Stimulated activated memory B cell treated with anti-CD40 and anti-IgM and Interleukin-4, amounts not matched to agents 10 μg/mL and 1 μg/mL and 100 μg/mL, for 72 hours (primary cell): Measurements from ENCODE around the gene DDX50.
"Not testable (repeated sequence)": the region's sequence is repeated elsewhere in the genome, so short reads cannot be mapped to it uniquely, and the experiment has no call there.

ENCODE experiments used
- ATAC-seq: fragments of 150-1000 bp; cut with Tn5 transposase; 2 replicates; pipeline ENCODE4 v1.10.0; 2021
- H3K27ac Mint-ChIP-seq: one replicate; pipeline ENCODE4 v1.8.0; 2022; ENCODE audit warnings: mild to moderate bottlenecking, mixed read lengths
- H3K27me3 Mint-ChIP-seq: one replicate; pipeline ENCODE4 v1.8.0; 2022; ENCODE audit warnings: mixed read lengths
- H3K36me3 Mint-ChIP-seq: one replicate; pipeline ENCODE4 v1.8.0; 2022; ENCODE audit warnings: mixed read lengths
- H3K4me1 Mint-ChIP-seq: one replicate; pipeline ENCODE4 v1.8.0; 2022; ENCODE audit warnings: mixed read lengths
- H3K4me3 Mint-ChIP-seq: one replicate; pipeline ENCODE4 v1.8.0; 2022; ENCODE audit warnings: mild to moderate bottlenecking, moderate library complexity, mixed read lengths
- H3K9me3 Mint-ChIP-seq: one replicate; pipeline ENCODE4 v1.8.0; 2022; ENCODE audit warnings: mixed read lengths

DDX50 gene

DNA sequence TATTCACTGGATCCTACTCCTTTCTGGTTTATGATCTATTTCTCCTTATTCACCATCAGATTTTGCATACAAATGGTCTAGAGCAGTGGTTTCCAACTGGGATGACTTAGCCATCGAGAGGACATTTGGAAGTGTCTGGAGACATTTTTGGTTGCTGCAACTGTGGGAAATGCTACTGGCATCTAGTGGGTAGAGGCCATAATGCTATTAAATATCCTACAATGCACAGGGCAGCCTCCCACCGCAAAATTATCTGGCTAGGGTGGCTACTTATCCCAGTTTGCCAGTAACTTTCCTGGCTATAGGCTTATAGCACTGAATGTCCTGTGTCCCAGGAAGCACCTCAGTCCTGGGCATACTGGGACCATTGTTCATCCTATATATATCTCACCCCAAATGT, 21.5 kb upstream of the DDX50 start:
- no peak overlapping the region for H3K4me3 Mint-ChIP-seq
- H3K9me3 Mint-ChIP-seq: no peaks in the 10 kb centered on the region
- H3K36me3 Mint-ChIP-seq: no peaks in the 10 kb centered on the region
- H3K27ac Mint-ChIP-seq: no peak overlapping the region
- ATAC-seq: no peak
- H3K4me1 Mint-ChIP-seq: no peaks in the 10 kb centered on the region
- no peaks in the 10 kb centered on the region for H3K27me3 Mint-ChIP-seq

DNA sequence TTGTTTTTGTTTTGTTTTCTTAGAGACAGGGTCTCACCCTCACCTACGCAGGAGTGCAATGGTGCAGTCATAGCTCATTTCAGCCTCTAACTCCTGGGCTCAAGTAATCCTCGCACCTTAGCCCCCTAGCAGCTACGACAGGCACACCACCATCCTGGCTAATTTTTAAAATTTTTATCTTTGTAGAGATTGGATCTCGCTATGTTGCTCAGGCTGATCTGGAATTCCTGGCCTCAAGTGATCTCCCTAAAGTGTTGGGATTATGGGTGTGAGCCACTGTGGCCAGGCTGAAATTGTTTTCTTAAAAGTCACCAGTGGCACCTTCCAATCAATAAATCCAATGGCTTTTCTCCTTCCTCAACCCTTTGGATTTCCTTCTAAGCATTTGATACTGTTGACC, 20.9 kb upstream of the DDX50 start:
- Mint-ChIP-seq H3K9me3 (no peaks in the 10 kb centered on the region), H3K4me3 (no peak overlapping the region), H3K4me1 (no peaks in the 10 kb centered on the region), H3K27me3 (no peaks in the 10 kb centered on the region), H3K36me3 (no peaks in the 10 kb centered on the region), H3K27ac (no peak overlapping the region)
- ATAC-seq: no peak

DNA sequence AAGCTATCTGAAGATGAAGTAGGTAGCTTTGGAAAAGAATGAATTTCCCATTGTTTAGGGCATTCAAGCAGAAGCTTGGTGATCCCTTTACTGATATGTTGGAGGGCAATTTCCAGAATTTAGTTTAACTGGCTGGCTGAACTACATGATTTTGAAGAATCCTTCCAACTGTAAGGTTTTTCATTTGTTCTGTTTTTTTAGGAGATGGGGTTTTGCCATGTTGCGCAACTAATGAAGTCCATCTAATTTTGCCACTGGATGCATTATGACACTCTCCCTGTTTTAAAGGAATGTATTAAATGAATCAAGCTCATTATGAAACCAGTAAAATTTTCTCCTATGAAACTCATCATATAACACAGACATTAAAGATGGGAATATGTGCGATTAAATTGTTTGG, 6.1 kb upstream of the DDX50 start:
- H3K4me3 Mint-ChIP-seq: no peak overlapping the region
- no peak for ATAC-seq
- no peaks in the 10 kb centered on the region for H3K9me3 Mint-ChIP-seq
- peaks cover 8% of the 10 kb centered on the region for H3K27me3 Mint-ChIP-seq
- H3K36me3 Mint-ChIP-seq: no peaks in the 10 kb centered on the region
- H3K4me1 Mint-ChIP-seq: no peaks in the 10 kb centered on the region
- H3K27ac Mint-ChIP-seq: no peak overlapping the region

DNA sequence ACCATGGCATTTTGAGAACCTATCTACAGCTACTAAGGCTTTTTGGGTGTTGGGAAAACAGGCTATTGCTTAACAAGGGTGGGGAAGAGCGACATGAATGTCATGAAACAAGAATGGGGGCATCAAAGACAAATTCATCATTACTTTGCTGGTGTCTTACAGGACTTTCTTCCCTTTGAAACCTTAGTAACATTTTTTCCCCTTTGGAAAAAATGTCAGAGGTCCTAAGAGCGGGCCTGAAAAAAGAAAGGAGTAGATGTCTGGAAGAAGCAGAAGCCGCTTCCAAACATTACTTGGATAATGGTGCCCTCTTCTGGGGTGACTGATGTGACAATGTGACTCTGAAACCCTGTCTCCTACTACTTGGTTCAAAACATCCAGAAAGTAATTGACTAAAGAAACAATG, 3.8 kb upstream of the DDX50 start:
- H3K4me1 Mint-ChIP-seq: peaks cover 10% of the 10 kb centered on the region
- no peak overlapping the region for H3K4me3 Mint-ChIP-seq
- ATAC-seq: no peak
- H3K9me3 Mint-ChIP-seq: no peaks in the 10 kb centered on the region
- no peaks in the 10 kb centered on the region for H3K27me3 Mint-ChIP-seq
- H3K36me3 Mint-ChIP-seq: no peaks in the 10 kb centered on the region
- no peak overlapping the region for H3K27ac Mint-ChIP-seq

DNA sequence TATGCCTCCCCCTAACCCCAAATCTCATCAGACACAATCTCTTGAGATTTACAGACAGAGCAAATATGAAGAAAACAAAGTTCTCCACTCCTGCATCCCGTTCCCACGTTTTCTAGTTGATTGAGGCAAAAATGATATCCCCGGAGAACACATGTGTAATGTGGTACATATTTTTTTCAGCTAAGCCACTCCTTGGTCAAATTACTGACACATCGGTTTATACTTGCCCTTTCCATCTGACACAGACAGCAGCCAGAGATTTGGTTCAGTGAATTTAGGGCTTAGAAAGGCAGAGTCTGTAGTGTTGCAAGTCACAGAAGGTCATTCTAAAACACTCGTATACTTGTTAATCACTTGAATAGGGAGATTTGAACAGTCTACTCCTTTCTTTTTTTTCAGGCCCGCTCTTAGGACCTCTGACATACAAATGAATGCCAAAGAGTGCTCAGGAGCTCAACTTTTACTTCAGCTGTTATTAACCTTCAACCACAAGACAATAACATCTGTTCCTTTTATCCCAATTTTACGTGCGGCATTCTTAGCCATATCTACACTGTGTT, 1.8 kb upstream of the DDX50 start:
- no peak overlapping the region for H3K27ac Mint-ChIP-seq
- peaks cover 4% of the 10 kb centered on the region for H3K36me3 Mint-ChIP-seq
- H3K4me1 Mint-ChIP-seq: peaks cover 24% of the 10 kb centered on the region
- no peaks in the 10 kb centered on the region for H3K27me3 Mint-ChIP-seq
- peak overlapping the region; percentile 5 for H3K4me3 Mint-ChIP-seq
- no peaks in the 10 kb centered on the region for H3K9me3 Mint-ChIP-seq
- ATAC-seq: no peak

DNA sequence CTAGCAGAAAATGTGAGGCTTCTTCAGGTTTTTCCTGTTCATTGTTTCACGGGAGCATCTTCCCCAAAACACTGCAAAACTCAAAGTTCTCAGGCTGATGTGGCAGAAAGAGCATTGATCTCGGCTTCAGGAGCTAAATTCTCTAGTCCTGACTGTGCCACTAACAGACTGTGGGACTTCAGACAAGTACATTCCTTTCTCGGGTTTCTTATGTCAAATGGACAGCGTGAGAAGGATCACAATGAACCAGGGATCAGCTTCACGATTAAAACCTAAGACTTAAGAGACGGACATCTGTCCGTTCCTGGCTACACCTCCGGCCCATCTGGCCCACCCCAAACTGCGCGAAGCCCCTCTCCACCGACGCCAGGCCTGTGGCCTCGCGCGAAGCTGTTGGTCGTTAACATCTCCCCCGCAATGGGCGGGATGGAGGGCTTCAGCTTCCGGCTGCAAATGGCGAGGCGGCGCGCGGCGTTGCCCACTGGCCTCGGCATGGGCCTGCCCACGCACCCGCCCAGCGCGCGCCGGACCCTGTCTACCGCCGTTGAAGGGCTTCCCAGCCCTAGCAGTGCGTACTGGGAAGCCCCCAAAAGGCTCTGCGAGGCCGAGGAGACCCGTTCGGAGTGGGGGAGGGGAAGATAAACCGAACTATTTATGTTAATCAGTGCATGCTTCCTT, 549 bp upstream of the DDX50 start:
- ATAC-seq: peak; percentile 76
- H3K9me3 Mint-ChIP-seq: no peaks in the 10 kb centered on the region

DNA sequence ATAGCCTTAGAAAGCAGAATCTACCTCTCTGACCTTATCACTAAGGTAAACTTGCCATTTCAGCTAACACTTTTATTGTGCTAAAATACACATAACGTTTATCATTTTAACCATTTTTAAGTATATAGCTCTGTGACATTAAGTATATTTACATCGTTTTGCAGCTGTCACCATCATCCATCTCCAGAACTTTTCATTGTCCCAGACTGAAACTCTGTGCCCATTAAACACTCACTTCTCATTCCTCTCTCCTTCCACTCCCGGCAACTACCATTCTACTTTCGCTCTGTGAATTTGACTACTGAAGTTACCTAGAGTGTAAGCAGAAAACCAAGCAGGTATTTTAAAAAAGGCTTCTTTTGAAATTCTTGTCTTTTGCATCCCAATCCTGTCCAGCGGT, 1.3 kb downstream of the DDX50 start:
- Mint-ChIP-seq H3K4me1 (peaks cover 41% of the 10 kb centered on the region), H3K36me3 (peaks cover 20% of the 10 kb centered on the region)

More for the DNA sequence above, 549 bp upstream of the DDX50 start:
- Mint-ChIP-seq H3K4me3 (peak overlapping the region; percentile 99), H3K27me3 (no peaks in the 10 kb centered on the region), H3K4me1 (peaks cover 28% of the 10 kb centered on the region), H3K36me3 (peaks cover 7% of the 10 kb centered on the region), H3K27ac (peak overlapping the region; percentile 100)

DNA sequence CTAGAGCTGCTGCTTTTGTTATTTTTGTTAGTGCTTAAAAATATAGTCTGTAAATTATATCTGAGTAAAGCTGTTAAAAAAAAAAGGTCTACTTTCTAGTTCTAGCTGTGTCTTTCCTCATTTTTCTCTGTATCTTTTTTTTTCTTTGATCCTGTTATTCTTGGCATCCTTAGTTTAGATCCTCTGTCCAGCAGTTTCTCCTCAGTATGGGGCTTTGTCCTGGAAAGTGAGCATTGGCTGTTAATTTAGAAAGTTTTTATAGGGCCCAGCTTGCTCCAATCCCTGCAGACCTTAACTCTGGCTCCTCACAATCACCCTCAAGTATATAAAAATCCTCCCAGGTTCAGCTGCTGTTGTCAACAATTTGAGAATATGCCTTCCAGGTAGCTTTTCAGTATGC, 23.5 kb downstream of the DDX50 start:
- H3K27me3 Mint-ChIP-seq: no peaks in the 10 kb centered on the region
- ATAC-seq: no peak
- no peak overlapping the region for H3K4me3 Mint-ChIP-seq
- no peak overlapping the region for H3K27ac Mint-ChIP-seq
- peaks cover 50% of the 10 kb centered on the region for H3K36me3 Mint-ChIP-seq
- H3K4me1 Mint-ChIP-seq: no peaks in the 10 kb centered on the region
- H3K9me3 Mint-ChIP-seq: no peaks in the 10 kb centered on the region

More for the DNA sequence above, 1.3 kb downstream of the DDX50 start:
- Mint-ChIP-seq H3K27ac (peak overlapping the region; percentile 100), H3K27me3 (no peaks in the 10 kb centered on the region), H3K9me3 (no peaks in the 10 kb centered on the region), H3K4me3 (peak overlapping the region; percentile 99)
- ATAC-seq: no peak

DNA sequence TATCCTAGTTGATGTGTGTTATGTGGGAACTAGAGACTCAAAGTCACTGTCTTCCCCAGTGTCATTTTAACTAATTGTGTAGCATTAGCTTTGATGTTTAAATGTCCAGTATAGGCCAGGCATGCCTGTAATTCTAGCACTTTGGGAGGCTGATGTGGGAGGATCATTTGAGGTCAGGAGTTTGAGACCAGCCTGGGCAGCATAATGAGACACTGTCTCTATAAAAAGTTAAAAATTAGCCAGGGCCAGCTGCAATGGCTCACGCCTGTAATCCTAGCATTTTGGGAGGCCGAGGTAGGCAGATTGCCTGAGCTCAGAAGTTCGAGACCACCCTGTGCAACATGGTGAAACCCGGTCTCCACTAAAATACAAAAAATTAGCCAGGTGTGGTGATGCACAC, 24.4 kb downstream of the DDX50 start:
- Mint-ChIP-seq H3K27ac (no peak overlapping the region), H3K36me3 (peaks cover 50% of the 10 kb centered on the region), H3K4me1 (no peaks in the 10 kb centered on the region)

DNA sequence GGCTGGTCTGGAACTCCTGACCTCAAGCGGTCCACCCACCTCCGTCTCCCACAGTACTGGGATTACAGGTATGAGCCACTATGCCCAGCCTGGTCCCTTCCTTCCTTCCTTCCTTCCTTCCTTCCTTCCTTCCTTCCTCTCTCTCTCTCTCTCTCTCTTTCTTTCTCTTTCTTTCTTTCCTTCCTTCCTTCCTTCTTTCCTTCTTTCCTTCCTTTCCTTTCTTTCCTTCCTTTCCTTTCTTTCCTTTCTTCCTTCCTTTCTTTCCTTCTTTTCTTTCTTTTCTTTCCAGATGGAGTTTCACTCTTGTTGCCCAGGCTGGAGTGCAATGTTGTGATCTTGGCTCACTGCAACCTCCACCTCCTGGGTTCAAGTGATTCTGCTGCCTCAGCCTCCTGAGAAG, 28.0 kb downstream of the DDX50 start:
- H3K27ac Mint-ChIP-seq, H3K27me3 Mint-ChIP-seq, ATAC-seq, H3K4me3 Mint-ChIP-seq, H3K4me1 Mint-ChIP-seq, H3K9me3 Mint-ChIP-seq: not testable (repeated sequence)
- peaks cover 53% of the 10 kb centered on the region for H3K36me3 Mint-ChIP-seq

More for the DNA sequence above, 24.4 kb downstream of the DDX50 start:
- H3K27me3 Mint-ChIP-seq: no peaks in the 10 kb centered on the region
- H3K9me3 Mint-ChIP-seq: no peaks in the 10 kb centered on the region
- H3K4me3 Mint-ChIP-seq: no peak overlapping the region
- no peak for ATAC-seq

DNA sequence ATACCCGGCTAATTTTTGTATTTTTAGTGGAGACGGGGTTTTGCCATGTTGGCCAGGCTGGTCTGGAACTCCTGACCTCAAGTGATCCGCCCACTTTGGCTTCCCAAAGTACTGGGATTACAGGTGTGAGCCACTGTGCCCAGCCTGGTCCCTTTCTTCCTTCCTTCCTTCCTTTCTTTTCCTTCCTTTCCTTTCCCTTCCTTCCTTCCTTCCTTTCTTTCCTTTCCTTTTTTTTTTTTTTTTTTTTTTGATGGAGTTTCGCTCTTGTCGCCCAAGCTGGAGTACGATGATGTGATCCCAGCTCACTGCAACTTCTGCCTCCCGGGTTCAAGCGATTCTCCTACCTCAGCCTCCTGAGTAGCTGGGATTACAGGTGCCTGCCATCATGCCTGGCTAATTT, 28.8 kb downstream of the DDX50 start:
- not testable (repeated sequence) for H3K27ac Mint-ChIP-seq, ATAC-seq, H3K4me1 Mint-ChIP-seq, H3K9me3 Mint-ChIP-seq, H3K27me3 Mint-ChIP-seq, H3K4me3 Mint-ChIP-seq
- peaks cover 46% of the 10 kb centered on the region for H3K36me3 Mint-ChIP-seq

DNA sequence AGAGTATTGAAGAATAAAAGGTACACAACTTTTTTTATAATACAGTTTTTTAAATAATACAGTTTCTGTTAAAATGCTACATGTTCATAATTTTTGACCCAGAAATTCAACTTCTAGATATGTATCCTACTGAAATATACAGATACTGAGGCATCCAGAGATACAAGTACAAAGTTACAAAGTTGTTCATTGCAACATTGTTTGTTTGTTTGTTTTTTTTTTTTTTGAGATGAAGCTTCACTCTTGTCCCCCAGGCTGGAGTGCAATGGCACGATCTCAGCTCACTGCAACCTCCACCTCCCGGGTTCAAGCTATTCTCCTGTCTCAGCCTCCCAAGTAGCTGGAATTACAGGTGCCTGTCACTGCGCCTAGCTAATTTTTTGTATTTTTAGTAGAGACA, 31.7 kb downstream of the DDX50 start:
- peaks cover 50% of the 10 kb centered on the region for H3K36me3 Mint-ChIP-seq
- H3K27me3 Mint-ChIP-seq, H3K4me3 Mint-ChIP-seq, H3K9me3 Mint-ChIP-seq, H3K27ac Mint-ChIP-seq, ATAC-seq, H3K4me1 Mint-ChIP-seq: not testable (repeated sequence)

DNA sequence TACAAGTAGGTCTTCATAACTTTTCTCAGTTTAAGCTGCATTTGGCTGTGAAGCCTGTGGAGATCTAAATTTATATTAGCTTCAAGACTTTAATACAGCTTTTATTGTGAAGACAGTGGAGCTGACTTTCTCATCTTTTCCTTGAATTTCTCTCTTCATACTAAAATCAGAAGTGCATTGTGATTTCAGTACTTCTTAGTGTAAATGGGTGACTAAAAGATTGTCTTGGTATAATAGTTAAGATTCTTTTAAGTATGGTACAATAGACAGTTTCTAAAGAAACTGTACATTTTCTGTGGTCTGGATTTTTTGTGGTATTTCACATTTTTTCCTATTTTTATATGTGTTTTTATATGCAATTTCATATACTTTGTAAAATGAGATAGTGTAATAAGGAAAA, 33.9 kb downstream of the DDX50 start:
- Mint-ChIP-seq H3K9me3 (no peaks in the 10 kb centered on the region), H3K4me1 (peaks cover 6% of the 10 kb centered on the region), H3K27ac (no peak overlapping the region), H3K27me3 (no peaks in the 10 kb centered on the region), H3K36me3 (peaks cover 53% of the 10 kb centered on the region), H3K4me3 (no peak overlapping the region)
- ATAC-seq: no peak

DNA sequence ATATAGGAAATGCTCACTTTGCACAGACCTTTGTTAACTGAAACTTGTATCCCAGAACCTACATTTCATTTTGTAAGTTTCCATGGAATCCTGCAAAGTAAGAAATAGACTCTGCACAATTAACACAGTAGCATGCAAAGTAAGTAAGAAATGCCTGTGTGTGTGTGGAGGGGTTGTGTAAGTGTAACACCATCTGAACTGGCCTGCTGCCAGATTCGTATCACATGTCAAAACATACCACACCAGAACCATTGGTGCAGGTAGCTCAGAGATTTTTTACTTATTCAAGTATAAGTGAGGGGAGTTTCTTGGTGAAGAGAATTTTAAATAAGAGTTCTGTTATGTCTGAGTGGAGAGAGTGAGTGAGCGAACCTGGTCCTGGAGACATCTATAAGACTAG, 37.0 kb downstream of the DDX50 start:
- Mint-ChIP-seq H3K9me3 (no peaks in the 10 kb centered on the region), H3K27me3 (no peaks in the 10 kb centered on the region), H3K4me1 (no peaks in the 10 kb centered on the region), H3K36me3 (peaks cover 31% of the 10 kb centered on the region), H3K27ac (no peak overlapping the region), H3K4me3 (no peak overlapping the region)
- ATAC-seq: no peak

DNA sequence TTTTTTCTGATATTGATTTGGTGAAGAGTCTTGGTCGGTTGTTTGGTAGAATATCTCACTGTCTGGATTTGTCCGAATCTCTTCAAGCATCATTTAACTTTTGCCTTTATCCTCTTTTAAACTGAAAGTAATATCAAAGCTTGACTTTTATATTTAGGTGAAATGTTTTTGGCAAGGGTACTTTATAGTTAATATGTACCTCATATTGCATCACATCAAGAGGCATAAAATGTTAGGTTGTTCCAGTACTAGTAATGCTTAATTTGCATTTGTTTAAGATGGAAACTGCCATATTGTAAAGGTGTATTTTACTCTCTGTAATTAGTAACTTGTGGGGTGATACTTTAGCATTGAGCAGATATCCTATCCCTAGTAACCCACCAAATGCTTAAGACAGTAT, 37.8 kb downstream of the DDX50 start:
- Mint-ChIP-seq H3K27ac (peak overlapping the region; percentile 26), H3K27me3 (no peaks in the 10 kb centered on the region), H3K9me3 (no peaks in the 10 kb centered on the region), H3K4me3 (no peak overlapping the region), H3K4me1 (no peaks in the 10 kb centered on the region), H3K36me3 (peaks cover 32% of the 10 kb centered on the region)
- ATAC-seq: no peak

DNA sequence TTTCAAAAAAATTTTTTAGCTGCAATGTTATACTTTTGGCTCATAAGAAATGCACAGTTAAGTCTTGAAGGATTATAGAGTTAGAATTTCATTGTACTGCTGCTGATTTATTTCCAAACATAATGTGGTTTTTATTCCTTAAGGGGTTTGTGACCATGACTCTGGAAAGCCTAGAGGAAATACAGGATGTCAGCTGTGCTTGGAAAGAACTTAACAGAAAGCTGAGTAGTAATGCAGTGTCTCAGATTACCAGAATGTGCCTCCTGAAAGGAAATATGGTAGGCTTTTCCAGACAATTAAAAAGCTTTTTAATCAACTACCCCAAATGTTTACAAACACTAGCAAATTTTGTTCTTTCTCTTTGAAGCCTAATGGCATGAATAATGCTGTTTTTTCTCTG, 39.8 kb downstream of the DDX50 start:
- H3K9me3 Mint-ChIP-seq, H3K4me1 Mint-ChIP-seq, ATAC-seq, H3K4me3 Mint-ChIP-seq, H3K27ac Mint-ChIP-seq, H3K27me3 Mint-ChIP-seq: not testable (repeated sequence)
- peaks cover 44% of the 10 kb centered on the region for H3K36me3 Mint-ChIP-seq
